ENCODE results near the gene SPRY1. TPM values are rescaled to one million over a fixed set of nuclear protein-coding genes. Genes with fewer than 3 reads are reported as not detected.

SPRY1 gene
- total RNA-seq, 5 donors from 2014 or later (not counting 1 experiment from before 2014, with no cell fraction given) = 3.2 to 18.6 (median 7.1) TPM

DNA sequence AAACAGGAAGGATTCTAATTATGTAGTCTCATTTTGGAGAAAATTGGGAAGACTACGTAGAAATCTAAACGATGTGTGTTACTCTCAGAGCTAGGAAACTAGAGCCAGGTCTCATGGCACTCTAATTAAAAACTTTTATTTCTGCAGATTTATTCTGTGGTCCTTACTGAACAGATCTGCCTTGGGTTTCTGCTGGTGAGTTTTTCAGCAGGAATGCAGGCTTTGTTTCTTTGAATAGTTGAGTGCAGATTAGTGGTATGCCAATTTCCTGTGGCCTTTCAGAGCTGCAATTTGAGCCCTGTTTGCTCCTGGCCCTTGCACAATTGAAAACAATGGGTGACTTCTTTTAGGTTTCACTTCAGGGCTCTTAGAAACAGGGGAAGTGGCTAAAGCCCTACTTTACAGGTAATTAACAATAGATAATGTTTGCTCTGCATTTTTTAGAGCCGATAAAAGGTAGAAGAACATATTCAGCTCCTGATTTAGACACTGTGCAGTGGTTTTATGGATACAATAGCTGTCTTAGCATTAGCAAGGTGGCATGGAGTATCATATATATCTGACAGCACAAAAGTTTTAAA lies 21.8 kb downstream of the SPRY1 start:
- ChIA-PET CTCF (interaction anchor here (0.5 to 0.6 kb wide), 2 partner anchors 9 to 133 kb away, joined by 3 to 4 read pairs; no protein-coding TSS in a partner anchor), POLR2A (no interaction called here)
- Histone ChIP-seq H3K9me3 (no peaks in the 10 kb centered on the region), H3K27ac (ENCODE audit: low read length) (no peak overlapping the region), H3K4me1 (ENCODE audit: control insufficient read depth in 1 of 2, extremely low read depth in 1 of 2, insufficient read depth in 2 of 2, low read length in 2 of 2) (peaks cover 0 to 11% of the 10 kb centered on the region in 2 experiments), H3K36me3 (ENCODE audit: control insufficient read depth in 2 of 2, extremely low read depth in 1 of 2, insufficient read depth in 1 of 2, low read length in 1 of 2) (no peaks in the 10 kb centered on the region), H3K4me3 (ENCODE audit: control insufficient read depth in 1 of 2, extremely low read depth in 1 of 2, low read length in 1 of 2) (no peak overlapping the region), H3K27me3 (replicated peaks in 1 of 2; ENCODE audit: control insufficient read depth in 2 of 2, extremely low read depth in 1 of 2, insufficient read depth in 2 of 2, low read length in 1 of 2) (no peaks in the 10 kb centered on the region)
- ATAC-seq (replicated peaks in 1 of 4) (no peak), DNase-seq (no peak)
- Mint-ChIP-seq H3K27ac (peak overlapping the region; percentile 37 to 73), H3K4me3 (no peak overlapping the region), H3K36me3 (no peaks in the 10 kb centered on the region), H3K27me3 (peaks cover 0 to 2% of the 10 kb centered on the region in 2 donors), H3K4me1 (peaks cover 34 to 45% (median 38%) of the 10 kb centered on the region in 3 donors), H3K9me3 (no peaks in the 10 kb centered on the region)
- 60% methylated on average over 1 of the region's 3 CpGs for WGBS (ENCODE audit: insufficient coverage)

DNA sequence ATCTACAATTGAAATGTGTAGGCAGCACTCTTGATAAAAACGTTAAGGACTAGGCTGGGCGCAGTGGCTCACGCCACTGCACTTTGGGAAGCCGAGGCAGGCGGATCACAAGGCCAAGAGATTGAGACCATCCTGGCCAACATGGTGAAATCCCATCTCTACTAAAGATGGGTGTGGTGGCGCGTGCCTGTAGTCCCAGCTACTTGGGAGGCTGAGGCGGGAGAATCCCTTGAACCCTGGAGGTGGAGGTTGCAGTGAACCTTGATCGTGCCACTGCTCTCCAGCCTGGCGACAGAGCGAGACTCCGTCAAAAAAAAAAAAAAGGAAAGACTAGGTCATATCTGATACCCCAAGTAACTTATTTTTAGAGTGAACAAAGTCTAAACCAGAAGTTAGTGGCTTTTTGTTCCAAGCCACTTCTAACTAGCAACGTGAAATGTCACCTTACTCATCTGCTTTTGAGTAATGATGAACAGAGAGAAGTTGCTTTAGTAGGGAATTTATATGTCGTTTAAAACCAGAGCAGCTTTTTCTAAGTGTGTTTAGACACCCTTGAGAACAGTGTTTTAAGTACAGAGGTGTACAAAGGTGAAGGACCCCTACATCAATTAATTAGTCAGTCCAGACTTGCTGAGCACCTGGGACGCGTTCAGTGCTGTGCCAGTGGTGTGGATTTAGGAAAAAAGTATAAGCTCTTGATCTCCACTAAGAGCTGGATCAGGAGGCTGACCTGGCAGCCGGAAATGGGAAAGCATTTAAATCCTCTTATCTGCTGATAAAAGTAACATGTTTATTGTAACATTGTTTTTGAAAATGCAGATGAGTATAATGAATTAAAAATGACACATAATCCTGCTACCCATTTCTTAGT lies 23.5 kb downstream of the SPRY1 start:
- ChIA-PET CTCF (no interaction called here), POLR2A (no interaction called here)
- H3K27ac Mint-ChIP-seq = peak overlapping the region in 1 of 2 donors; percentile 44
- Histone ChIP-seq H3K4me1 (ENCODE audit: control insufficient read depth in 1 of 2, extremely low read depth in 1 of 2, insufficient read depth in 2 of 2, low read length in 2 of 2) (peaks cover 0 to 8% of the 10 kb centered on the region in 2 experiments), H3K36me3 (ENCODE audit: control insufficient read depth in 2 of 2, extremely low read depth in 1 of 2, insufficient read depth in 1 of 2, low read length in 1 of 2) (no peaks in the 10 kb centered on the region), H3K9me3 (no peaks in the 10 kb centered on the region), H3K27ac (ENCODE audit: low read length) (no peak overlapping the region), H3K27me3 (replicated peaks in 1 of 2; ENCODE audit: control insufficient read depth in 2 of 2, extremely low read depth in 1 of 2, insufficient read depth in 2 of 2, low read length in 1 of 2) (no peaks in the 10 kb centered on the region), H3K4me3 (ENCODE audit: control insufficient read depth in 1 of 2, extremely low read depth in 1 of 2, low read length in 1 of 2) (no peak overlapping the region)
- no peak overlapping the region for H3K4me3 Mint-ChIP-seq
- H3K27me3 Mint-ChIP-seq = peaks cover 0 to 5% of the 10 kb centered on the region in 2 donors
- H3K36me3 Mint-ChIP-seq = no peaks in the 10 kb centered on the region
- no CpG with 5 or more reads among the region's 17 CpGs for WGBS (ENCODE audit: insufficient coverage)
- peaks cover 37 to 47% (median 38%) of the 10 kb centered on the region in 3 donors for H3K4me1 Mint-ChIP-seq
- ATAC-seq (replicated peaks in 1 of 4) (no peak), DNase-seq (no peak)
- no peaks in the 10 kb centered on the region for H3K9me3 Mint-ChIP-seq

DNA sequence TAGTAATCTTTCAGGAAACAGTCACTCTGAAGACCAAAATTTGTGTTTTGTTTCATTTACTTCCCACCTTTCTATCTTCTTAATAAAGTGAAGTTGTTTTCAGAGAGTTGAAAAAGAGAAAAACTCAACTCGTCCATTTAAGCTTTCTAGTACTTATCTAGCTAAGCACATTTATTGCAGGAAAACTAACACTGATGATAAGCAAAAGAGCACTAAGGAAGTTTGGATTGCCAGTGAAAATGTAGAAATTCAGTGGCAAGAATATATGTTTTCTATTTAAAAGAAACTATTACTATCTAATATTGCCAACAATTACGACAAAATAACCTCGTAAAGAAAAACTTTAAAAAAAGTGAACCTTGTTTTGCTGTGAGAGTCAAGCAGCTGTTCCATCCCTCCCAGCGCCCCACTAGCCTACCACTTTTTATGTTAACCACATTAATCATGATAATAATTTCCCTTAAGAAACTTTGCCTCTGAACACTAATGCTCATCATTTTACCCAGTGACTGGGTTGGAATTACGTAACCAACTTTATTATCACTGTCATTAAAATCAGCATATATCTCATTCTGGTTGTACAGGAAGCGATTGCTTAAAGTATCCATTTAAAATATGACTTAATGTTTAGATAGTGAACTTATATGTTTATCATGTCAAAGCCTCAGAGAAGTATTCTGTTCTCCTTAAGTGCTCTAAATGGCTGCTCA lies 24.8 kb downstream of the SPRY1 start:
- Mint-ChIP-seq H3K27ac (peak overlapping the region; percentile 77 to 86), H3K4me1 (peaks cover 31 to 42% (median 33%) of the 10 kb centered on the region in 3 donors), H3K9me3 (no peaks in the 10 kb centered on the region), H3K27me3 (peaks cover 0 to 5% of the 10 kb centered on the region in 2 donors), H3K4me3 (peak overlapping the region; percentile 70 to 79 (median 73)), H3K36me3 (no peaks in the 10 kb centered on the region)
- DNase-seq = peak in 2 of 35 experiments; percentile 3 to 37
- peak; percentile 11 to 58 (median 36) for ATAC-seq (replicated peaks in 1 of 4)
- no peaks in the 10 kb centered on the region for H3K9me3 ChIP-seq
- H3K27ac ChIP-seq (ENCODE audit: low read length) = peak overlapping the region; percentile 62
- peak overlapping the region in 1 of 2 donors; percentile 31 for H3K4me3 ChIP-seq (ENCODE audit: control insufficient read depth in 1 of 2, extremely low read depth in 1 of 2, low read length in 1 of 2)
- CTCF ChIA-PET = interaction anchor here (0.5 kb wide), 2 partner anchors 143 to 147 kb away, joined by 4 read pairs; no protein-coding TSS in a partner anchor
- POLR2A ChIA-PET = no interaction called here
- H3K36me3 ChIP-seq (ENCODE audit: control insufficient read depth in 2 of 2, extremely low read depth in 1 of 2, insufficient read depth in 1 of 2, low read length in 1 of 2) = no peaks in the 10 kb centered on the region
- H3K27me3 ChIP-seq (replicated peaks in 1 of 2; ENCODE audit: control insufficient read depth in 2 of 2, extremely low read depth in 1 of 2, insufficient read depth in 2 of 2, low read length in 1 of 2) = no peaks in the 10 kb centered on the region
- peaks cover 0 to 8% of the 10 kb centered on the region in 2 experiments for H3K4me1 ChIP-seq (ENCODE audit: control insufficient read depth in 1 of 2, extremely low read depth in 1 of 2, insufficient read depth in 2 of 2, low read length in 2 of 2)
- WGBS (ENCODE audit: insufficient coverage) = 7% methylated on average over 3 of the region's 6 CpGs

DNA sequence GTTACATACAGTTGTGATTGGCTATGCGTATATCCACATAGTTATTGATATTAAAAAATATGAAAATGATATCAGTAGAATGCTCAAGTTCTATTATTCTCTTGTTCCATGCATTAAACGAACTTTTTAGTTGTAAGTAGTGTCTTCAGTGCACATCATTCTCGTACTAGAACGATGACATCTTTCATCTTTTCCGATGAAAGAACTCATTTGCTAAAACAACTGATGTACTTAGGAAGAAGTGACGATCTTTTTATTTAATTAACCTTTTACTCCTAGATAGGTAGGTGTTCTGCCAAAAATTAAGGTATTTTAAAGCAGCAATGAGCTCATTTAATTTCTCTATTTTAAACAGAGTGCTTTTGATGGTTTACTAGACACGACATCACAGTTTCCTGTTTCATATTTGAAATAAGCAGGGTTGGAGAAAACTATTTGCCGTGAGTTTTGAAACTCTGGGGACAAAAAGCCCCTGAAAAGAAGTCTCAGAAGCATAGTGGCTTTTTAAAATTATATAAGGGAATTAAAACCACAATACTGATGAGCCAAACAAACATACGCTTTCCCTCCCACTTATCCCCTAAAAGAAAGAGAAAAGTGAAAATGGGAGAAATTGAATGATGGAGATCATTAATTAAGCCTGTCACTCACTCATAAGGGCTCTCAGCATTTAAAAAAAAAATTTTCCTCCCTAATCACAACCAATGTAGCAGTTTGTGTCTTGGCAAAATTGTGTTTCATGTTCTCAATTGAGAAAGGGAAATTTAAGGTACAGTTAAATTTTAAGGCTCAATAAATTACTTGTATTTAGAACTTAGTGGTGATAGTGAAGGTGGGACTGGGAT lies 25.6 kb downstream of the SPRY1 start:
- Histone ChIP-seq H3K4me3 (ENCODE audit: control insufficient read depth in 1 of 2, extremely low read depth in 1 of 2, low read length in 1 of 2) (peak overlapping the region in 1 of 2 donors; percentile 31), H3K4me1 (ENCODE audit: control insufficient read depth in 1 of 2, extremely low read depth in 1 of 2, insufficient read depth in 2 of 2, low read length in 2 of 2) (peaks cover 0 to 8% of the 10 kb centered on the region in 2 experiments), H3K27me3 (replicated peaks in 1 of 2; ENCODE audit: control insufficient read depth in 2 of 2, extremely low read depth in 1 of 2, insufficient read depth in 2 of 2, low read length in 1 of 2) (no peaks in the 10 kb centered on the region), H3K27ac (ENCODE audit: low read length) (peak overlapping the region; percentile 62), H3K36me3 (ENCODE audit: control insufficient read depth in 2 of 2, extremely low read depth in 1 of 2, insufficient read depth in 1 of 2, low read length in 1 of 2) (no peaks in the 10 kb centered on the region), H3K9me3 (no peaks in the 10 kb centered on the region)
- POLR2A ChIA-PET = no interaction called here
- Mint-ChIP-seq H3K27me3 (peaks cover 0 to 5% of the 10 kb centered on the region in 2 donors), H3K9me3 (no peaks in the 10 kb centered on the region), H3K36me3 (no peaks in the 10 kb centered on the region), H3K27ac (peak overlapping the region; percentile 77 to 86), H3K4me1 (peaks cover 26 to 39% (median 29%) of the 10 kb centered on the region in 3 donors), H3K4me3 (peak overlapping the region; percentile 70 to 79 (median 73))
- WGBS (ENCODE audit: insufficient coverage) = no CpG with 5 or more reads among the region's 9 CpGs
- ATAC-seq (replicated peaks in 1 of 4) = peak in 3 of 4 experiments; percentile 20 to 77 (median 33)
- CTCF ChIA-PET = interaction anchor here (0.5 to 0.6 kb wide), 3 partner anchors 142 to 146 kb away, joined by 3 to 4 read pairs (median 4); no protein-coding TSS in a partner anchor
- DNase-seq = peak in 1 of 35 experiments; percentile 41

DNA sequence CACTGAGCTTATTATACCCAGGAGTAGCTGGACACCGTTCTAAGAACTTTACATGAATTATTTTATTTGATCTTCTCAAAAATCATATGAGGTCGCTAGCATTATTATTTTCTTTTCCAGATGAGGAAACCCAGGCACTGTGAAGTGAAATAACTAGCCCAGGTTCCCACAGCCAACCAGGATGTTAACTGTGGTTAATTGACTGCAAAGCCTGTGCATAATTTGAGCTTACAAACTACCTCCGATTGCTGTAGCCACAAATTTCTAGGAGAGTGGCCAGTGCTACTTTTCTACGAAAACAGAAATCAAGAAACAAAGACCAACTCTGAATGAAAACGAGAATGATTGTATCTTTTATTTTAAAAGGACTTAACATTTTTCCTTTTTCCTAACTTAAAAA lies 27.2 kb downstream of the SPRY1 start:
- no peak for DNase-seq
- Mint-ChIP-seq H3K36me3 (no peaks in the 10 kb centered on the region), H3K27ac (no peak overlapping the region), H3K9me3 (peaks cover 0 to 5% (median 0%) of the 10 kb centered on the region in 3 donors), H3K4me3 (no peak overlapping the region), H3K27me3 (peaks cover 0 to 5% of the 10 kb centered on the region in 2 donors), H3K4me1 (peaks cover 19 to 29% (median 22%) of the 10 kb centered on the region in 3 donors)
- ChIA-PET POLR2A (no interaction called here), CTCF (no interaction called here)
- WGBS (ENCODE audit: insufficient coverage) = no CpG with 5 or more reads among the region's 5 CpGs
- H3K4me3 ChIP-seq (ENCODE audit: control insufficient read depth in 1 of 2, extremely low read depth in 1 of 2, low read length in 1 of 2) = no peak overlapping the region
- no peaks in the 10 kb centered on the region for H3K9me3 ChIP-seq
- no peak for ATAC-seq (replicated peaks in 1 of 4)
- no peak overlapping the region for H3K27ac ChIP-seq (ENCODE audit: low read length)
- H3K36me3 ChIP-seq (ENCODE audit: control insufficient read depth in 2 of 2, extremely low read depth in 1 of 2, insufficient read depth in 1 of 2, low read length in 1 of 2) = no peaks in the 10 kb centered on the region
- peaks cover 0 to 8% of the 10 kb centered on the region in 2 experiments for H3K4me1 ChIP-seq (ENCODE audit: control insufficient read depth in 1 of 2, extremely low read depth in 1 of 2, insufficient read depth in 2 of 2, low read length in 2 of 2)
- H3K27me3 ChIP-seq (replicated peaks in 1 of 2; ENCODE audit: control insufficient read depth in 2 of 2, extremely low read depth in 1 of 2, insufficient read depth in 2 of 2, low read length in 1 of 2) = no peaks in the 10 kb centered on the region
